NCI-H446 treated with DMSO at 0.1 percent for 48 hours (cell line): ENCODE results near the gene SLC6A19.

Experiments used
- DNase-seq: peaks from one replicate; lab custom pipeline; 2025; lab: John Stamatoyannopoulos, UW

Gene SLC6A19

DNA sequence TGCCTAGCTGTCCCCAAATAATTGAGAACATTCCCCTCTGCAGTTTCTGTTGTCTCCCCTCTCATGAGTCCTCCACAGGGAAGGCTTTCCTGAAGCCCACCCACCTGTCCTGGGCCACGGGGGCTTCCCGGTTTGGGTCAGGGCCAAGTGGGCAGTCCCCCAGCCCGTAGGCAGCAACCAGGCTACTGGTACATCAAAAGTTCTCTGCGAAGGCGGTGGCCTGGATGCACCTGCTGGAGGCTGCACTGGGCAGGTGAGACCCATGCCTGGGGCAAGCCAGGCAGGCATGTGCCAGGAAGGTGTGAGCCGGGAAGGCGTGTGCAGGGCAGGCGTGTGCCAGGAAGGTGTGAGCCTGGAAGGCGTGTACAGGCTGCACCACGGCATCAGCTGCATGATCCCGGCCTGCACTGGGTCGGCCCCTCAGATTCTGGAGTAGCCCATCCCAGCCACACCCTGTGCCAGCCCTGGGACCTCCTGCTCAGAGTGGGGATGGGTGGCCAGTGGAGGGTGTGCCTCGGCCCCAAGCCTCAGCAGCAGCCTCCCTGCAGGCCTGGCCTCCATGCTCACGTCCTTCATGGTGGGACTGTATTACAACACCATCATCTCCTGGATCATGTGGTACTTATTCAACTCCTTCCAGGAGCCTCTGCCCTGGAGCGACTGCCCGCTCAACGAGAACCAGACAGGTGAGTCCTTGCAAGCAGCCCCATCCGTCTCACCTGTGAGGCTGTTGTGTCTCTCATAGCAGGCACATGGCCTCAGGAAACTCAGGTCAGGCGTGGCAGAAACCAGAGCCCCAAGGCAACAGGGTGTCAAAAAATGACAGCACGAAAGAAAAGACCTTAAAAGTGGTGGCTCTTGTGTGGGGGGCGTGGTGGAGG lies 8.7 kb downstream of the SLC6A19 start:
- no peak for DNase-seq

DNA sequence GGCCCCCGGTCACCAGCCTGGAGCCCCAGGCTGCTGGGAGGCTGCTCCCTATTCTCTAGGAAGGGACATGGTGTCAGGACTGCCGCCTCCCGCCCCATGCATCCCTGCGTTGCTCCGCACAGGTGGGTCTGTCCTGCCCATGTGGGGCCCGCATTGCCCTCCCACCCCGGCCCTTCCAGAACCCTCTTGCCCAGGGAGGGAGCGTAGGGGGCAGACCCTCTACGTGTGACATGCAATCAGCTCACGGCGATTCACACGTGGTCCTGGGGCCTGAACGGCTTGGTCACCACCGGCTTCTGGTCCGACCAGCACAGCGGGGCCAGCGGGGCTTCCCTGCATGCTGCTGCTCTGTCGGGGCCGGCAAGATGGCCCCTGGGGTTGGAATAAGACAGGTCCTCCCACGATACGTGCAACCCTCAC lies 9.4 kb downstream of the SLC6A19 start:
- no peak for DNase-seq

DNA sequence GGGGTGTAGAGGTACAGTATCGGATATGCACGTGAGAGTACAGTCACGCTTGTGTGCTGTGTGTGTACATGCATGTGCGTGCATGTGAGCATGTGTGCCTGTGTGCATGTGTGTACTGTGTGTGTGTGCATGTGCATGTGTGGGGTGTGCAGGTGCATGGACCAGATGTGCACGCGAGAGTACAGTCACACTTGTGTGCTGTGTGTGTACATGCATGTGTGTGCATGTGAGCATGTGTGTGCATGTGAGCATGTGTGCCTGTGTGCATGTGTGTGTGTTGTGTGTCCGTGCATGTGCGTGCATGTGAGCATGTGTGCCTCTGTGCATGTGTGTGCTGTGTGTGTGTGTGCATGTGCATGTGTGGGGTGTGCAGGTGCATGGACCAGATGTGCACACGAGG lies 10.3 kb downstream of the SLC6A19 start:
- no peak for DNase-seq

DNA sequence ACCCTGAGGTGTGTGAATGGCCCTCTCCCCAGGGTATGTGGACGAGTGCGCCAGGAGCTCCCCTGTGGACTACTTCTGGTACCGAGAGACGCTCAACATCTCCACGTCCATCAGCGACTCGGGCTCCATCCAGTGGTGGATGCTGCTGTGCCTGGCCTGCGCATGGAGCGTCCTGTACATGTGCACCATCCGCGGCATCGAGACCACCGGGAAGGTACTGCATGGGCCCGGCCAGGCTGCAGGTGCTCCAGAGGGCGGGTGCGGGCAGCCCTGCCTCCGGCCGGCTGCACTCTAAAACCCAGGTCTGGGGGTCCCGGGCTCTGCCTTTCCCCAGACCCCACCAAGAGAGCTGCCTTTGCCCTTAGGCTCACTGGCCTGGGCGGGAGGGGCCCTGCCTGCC lies 10.9 kb downstream of the SLC6A19 start:
- DNase-seq = no peak

GRCh38 chr5:1212881-1213280 lies 11.5 kb downstream of the SLC6A19 start:
- DNase-seq = no peak

DNA sequence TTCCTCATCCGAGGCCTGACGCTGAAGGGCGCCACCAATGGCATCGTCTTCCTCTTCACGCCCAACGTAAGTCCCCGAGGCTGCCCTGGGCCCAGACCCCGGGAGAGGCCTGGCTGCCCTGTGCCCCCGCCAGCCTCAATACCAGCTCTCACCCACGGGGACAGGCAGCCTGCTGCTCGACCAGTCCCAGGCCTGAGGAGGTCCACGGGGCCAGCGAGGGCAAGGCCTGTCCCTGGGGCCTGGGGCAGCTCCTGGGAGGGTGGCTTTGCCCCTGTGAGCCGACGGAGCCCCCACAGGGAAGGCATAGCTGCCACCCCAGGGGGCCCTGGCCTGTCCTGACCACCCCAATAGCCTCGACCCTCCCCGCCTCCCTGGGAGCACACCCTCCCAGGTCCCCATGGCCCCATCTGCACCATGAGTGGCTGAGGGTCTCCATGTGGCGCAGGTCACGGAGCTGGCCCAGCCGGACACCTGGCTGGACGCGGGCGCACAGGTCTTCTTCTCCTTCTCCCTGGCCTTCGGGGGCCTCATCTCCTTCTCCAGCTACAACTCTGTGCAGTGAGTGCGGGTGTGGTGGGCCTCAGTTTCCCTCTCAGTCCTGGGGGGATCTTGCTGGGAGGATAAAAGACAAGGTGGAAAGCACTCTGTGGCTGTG lies 12.2 kb downstream of the SLC6A19 start:
- DNase-seq = no peak

DNA sequence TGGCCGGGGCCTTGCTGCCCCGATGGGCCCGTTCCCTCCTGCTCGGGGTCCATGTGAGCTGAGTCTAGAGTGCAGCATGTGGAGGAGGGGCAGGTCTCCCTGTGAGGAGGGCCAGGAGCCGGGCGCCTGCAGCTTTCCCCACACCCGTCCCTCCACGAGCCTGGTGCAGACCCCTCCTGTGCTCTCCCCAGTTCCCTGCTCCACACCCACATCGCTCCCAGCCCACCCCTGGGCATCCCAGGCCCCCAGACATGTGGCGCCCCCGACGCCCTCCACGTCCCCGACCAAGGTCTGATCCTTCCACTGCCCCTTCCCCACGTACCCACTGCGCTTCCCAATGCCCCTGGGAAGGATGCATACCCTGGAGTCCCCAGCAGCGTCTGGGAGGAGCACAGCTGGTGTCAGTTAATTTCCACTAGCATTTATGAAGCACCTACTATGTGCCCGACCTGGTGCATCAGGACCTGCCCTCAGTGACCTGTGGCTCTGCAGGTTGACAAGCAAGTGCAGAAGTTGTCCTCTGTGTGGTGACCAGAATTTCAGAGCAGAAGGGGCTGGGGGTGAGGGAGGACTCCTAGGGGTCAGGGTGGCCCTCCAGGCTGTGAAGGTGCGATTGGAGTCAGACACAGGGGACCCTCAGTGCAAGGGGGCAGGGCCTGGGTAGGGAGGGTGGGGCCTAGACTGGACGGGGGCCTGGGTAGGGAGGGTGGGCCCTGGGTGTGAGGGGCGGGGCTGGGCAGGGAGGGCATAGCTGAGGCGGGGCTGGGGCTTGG lies 13.0 kb downstream of the SLC6A19 start:
- no peak for DNase-seq

- no peak for DNase-seq
These were observed 13.5 kb downstream of the SLC6A19 start for GRCh38 chr5:1214936-1215220.

DNA sequence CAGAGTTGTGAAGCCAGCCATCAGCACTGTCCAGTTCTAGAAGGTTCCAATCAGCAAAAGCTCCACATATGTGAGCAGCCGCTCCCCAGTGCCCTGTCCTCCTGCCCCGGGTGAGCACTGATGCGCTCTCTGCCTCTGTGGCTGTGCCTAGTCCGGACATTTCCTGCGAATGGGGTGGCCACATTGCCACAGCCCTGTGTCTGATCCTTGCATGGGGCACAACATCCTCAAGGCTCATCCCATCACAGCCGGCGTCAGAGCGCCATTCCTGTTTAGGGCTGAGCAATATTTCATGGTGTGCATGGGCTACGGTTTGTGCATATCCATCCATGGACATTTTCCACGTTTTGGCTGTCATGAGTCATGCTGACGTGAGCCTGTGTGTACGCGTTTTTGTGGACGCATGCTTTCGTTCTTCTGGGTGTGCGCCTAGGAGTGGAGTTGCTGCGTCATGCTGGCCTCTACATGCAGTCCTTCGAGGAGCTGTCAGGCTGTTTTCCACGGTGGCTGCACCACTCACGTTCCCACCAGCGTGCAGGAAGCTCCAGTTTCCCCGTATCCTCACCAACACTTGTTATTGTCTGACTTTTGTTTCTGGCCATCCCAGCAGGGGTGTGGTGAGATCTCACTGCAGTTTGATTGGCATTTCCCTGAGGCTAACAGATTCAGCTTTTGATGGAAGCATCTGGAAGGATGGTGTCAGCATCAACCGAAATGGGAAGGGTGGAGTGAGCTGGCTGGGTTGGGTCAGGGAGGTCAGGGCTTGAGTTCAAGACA lies 14.1 kb downstream of the SLC6A19 start:
- no peak for DNase-seq

- no peak for DNase-seq
These were observed 15.0 kb downstream of the SLC6A19 start for GRCh38 chr5:1216211-1216917.

- DNase-seq = no peak
These were observed 15.5 kb downstream of the SLC6A19 start for GRCh38 chr5:1216918-1217295.

- no peak for DNase-seq
These were observed 16.3 kb downstream of the SLC6A19 start for GRCh38 chr5:1217596-1218206.

- no peak for DNase-seq
These were observed 17.1 kb downstream of the SLC6A19 start for GRCh38 chr5:1218351-1219080.

DNA sequence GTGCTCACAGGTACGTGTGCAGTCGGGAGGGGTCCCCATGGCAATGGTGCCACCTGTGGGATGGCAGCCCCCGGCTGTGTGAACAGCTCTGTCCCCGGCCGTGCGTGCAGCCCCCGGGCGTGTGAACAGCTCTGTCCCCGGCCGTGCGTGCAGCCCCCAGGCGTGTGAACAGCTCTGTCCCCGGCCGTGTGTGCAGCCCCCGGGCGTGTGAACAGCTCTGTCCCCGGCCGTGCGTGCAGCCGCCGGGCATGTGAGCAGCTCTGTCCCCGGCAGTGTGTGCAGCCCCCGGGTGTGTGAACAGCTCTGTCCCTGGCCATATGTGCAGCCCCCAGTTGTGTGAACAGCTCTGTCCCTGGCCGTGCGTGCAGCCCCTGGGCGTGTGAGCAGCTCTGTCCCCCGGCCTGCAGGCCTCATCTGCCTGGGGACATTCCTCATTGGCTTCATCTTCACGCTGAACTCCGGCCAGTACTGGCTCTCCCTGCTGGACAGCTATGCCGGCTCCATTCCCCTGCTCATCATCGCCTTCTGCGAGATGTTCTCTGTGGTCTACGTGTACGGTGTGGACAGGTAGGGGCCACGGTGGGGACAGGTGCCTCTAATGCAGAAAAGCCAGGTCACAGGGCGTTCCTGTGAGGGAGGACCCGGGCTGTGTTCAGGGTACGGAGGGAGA lies 17.8 kb downstream of the SLC6A19 start:
- no peak for DNase-seq

DNA sequence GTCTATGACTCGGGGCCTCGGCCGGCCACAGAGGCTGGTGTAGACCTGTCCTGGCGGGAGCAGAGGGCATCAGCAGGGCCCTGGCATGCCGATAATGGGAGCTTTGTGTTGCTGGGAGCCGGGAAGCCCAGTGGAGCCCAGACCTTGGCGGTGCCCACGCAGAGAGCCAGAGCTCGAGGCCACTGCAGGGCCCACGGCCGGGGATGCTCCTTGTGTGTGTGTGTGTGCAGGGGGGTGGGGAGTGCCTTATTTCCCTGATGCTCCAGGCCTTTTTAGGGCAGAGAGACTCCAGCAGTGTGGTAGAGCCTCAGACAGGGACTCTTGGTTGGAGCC lies 18.3 kb downstream of the SLC6A19 start:
- DNase-seq = no peak

GRCh38 chr5:1220351-1220750 lies 19.0 kb downstream of the SLC6A19 start:
- no peak for DNase-seq

DNA sequence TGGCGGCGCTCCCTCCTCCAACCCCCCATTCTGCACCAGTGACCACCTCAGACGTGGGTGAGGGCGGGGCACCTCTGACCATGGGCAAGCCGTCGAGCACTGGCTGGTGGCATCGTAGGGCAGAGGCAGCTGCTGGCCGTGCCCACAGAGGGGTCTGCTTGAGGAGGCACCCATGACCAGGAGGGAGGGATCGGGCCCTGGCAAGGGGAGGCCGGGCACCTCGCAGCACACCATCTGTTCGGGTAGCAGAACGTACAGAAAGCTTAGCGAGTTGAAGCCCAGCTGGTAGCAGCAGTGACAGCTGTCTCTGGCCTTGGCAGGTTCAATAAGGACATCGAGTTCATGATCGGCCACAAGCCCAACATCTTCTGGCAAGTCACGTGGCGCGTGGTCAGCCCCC lies 19.4 kb downstream of the SLC6A19 start:
- DNase-seq = no peak

GRCh38 chr5:1221721-1222120 lies 20.3 kb downstream of the SLC6A19 start:
- DNase-seq = no peak

GRCh38 chr5:1222147-1222546 lies 20.8 kb downstream of the SLC6A19 start:
- no peak for DNase-seq
